Forelimb muscle (tissue), 1 donor: Measurements from ENCODE around the gene MBOAT7. TPM values are rescaled to one million over a fixed set of nuclear protein-coding genes. Genes with fewer than 3 reads are reported as not detected.

Experiments used
- DNase-seq: peaks from one replicate; pipeline ENCODE4 v3.0.0-alpha.2; 2013; ENCODE audit warnings: low read depth
- polyA plus RNA-seq: library from polyadenylated mRNA; unstranded; fragments of 120-200 nt; gene quantifications from one replicate; pipeline ENCODE4 v1.2.1, GENCODE V29; 2013; ENCODE audit not compliant: insufficient read length

MBOAT7 gene
- polyA plus RNA-seq, 1 donor, result 27.2 TPM

GRCh38 chr19:54141356-54141755, 48.0 kb downstream of the MBOAT7 start:
- no peak for DNase-seq

- no peak for DNase-seq
These were observed 50.7 kb downstream of the MBOAT7 start for GRCh38 chr19:54138489-54139256.

- DNase-seq, result no peak
These were observed 51.5 kb downstream of the MBOAT7 start, which contains the start of gene CNOT3 for GRCh38 chr19:54137699-54138488. TSS of gene CNOT3 (plus strand) at chr19:54137762. CDS start at chr19:54142979, 5,217 bp downstream.

GRCh38 chr19:54136864-54137698, 52.3 kb downstream of the MBOAT7 start:
- DNase-seq, result peak; percentile 99

- DNase-seq, result no peak
These were observed 53.1 kb downstream of the MBOAT7 start for GRCh38 chr19:54136086-54136863.

- no peak for DNase-seq
These were observed 55.3 kb downstream of the MBOAT7 start for GRCh38 chr19:54133957-54134590.

GRCh38 chr19:54133312-54133956, 55.9 kb downstream of the MBOAT7 start:
- peak; percentile 24 for DNase-seq

- no peak for DNase-seq
These were observed 59.8 kb downstream of the MBOAT7 start for GRCh38 chr19:54129617-54129996.

- DNase-seq, result no peak
These were observed 60.4 kb downstream of the MBOAT7 start for GRCh38 chr19:54128796-54129616.

- DNase-seq, result no peak
These were observed 61.0 kb downstream of the MBOAT7 start for GRCh38 chr19:54128441-54128725.

- DNase-seq, result no peak
These were observed 61.5 kb downstream of the MBOAT7 start for GRCh38 chr19:54127688-54128440.

GRCh38 chr19:54125713-54126112, 63.7 kb downstream of the MBOAT7 start:
- no peak for DNase-seq

GRCh38 chr19:54124393-54124792, 65.0 kb downstream of the MBOAT7 start:
- no peak for DNase-seq

GRCh38 chr19:54123682-54124081, 65.7 kb downstream of the MBOAT7 start:
- DNase-seq, result no peak

Other genes starting within 250 kb of the MBOAT7 start
- 0.91 TPM for gene CACNG8, start 226.6 kb downstream of the MBOAT7 start, polyA plus RNA-seq
- 27.8 TPM for gene CACNG6, start 197.9 kb downstream of the MBOAT7 start, polyA plus RNA-seq
- gene VSTM1, start 125.7 kb downstream of the MBOAT7 start, polyA plus RNA-seq, result 0.19 TPM
- gene TARM1, start 108.2 kb downstream of the MBOAT7 start, polyA plus RNA-seq, result not detected
- 0.39 TPM for gene OSCAR, start 88.8 kb downstream of the MBOAT7 start, polyA plus RNA-seq
- gene NDUFA3, start 86.7 kb downstream of the MBOAT7 start, polyA plus RNA-seq, result 120 TPM
- 13.5 TPM for gene TFPT, start 73.9 kb downstream of the MBOAT7 start, polyA plus RNA-seq
- gene PRPF31, start 73.8 kb downstream of the MBOAT7 start, polyA plus RNA-seq, result 44.1 TPM
- gene CNOT3, start 51.8 kb downstream of the MBOAT7 start, polyA plus RNA-seq, result 36.9 TPM
- 8.1 TPM for gene LENG1, start 29.9 kb downstream of the MBOAT7 start, polyA plus RNA-seq
- gene TMC4, start 16.4 kb downstream of the MBOAT7 start, polyA plus RNA-seq, result 3.4 TPM
- gene TSEN34, start 1.7 kb upstream of the MBOAT7 start, polyA plus RNA-seq, result 32.5 TPM
- 2,526 TPM for gene RPS9, start 11.3 kb upstream of the MBOAT7 start, polyA plus RNA-seq
- gene LILRB3, start 33.4 kb upstream of the MBOAT7 start, polyA plus RNA-seq, result 1.8 TPM
- gene LILRA6, start 53.2 kb upstream of the MBOAT7 start, polyA plus RNA-seq, result 1.2 TPM
- 8.1 TPM for gene LILRB5, start 67.7 kb upstream of the MBOAT7 start, polyA plus RNA-seq
- gene LILRB2, start 91.5 kb upstream of the MBOAT7 start, polyA plus RNA-seq, result 1.9 TPM
- gene LILRA5, start 123.6 kb upstream of the MBOAT7 start, polyA plus RNA-seq, result 0.44 TPM
- not detected for gene LILRA4, start 149.6 kb upstream of the MBOAT7 start, polyA plus RNA-seq
- 6.6 TPM for gene LAIR1, start 175.4 kb upstream of the MBOAT7 start, polyA plus RNA-seq
- 3.9 TPM for gene TTYH1, start 225.9 kb upstream of the MBOAT7 start, polyA plus RNA-seq